HepG2 (cell line): ENCODE data around the gene FUT8. TPM values are rescaled to one million over a fixed set of nuclear protein-coding genes. Genes with fewer than 3 reads are reported as not detected.

ENCODE experiments used
- ARHGAP35 ChIP-seq: sonication (generic); formaldehyde crosslinking; IDR thresholded peaks from 2 replicates; pipeline ENCODE4 v1.9.0; 2022; ENCODE audit warnings: mild to moderate bottlenecking, inconsistent platforms, moderate library complexity, missing genetic modification reagents, borderline replicate concordance
- IKZF4 ChIP-seq: sonication (generic); formaldehyde crosslinking; IDR thresholded peaks from 2 replicates; pipeline ENCODE4 v1.5.1; 2020; ENCODE audit warnings: borderline replicate concordance, mild to moderate bottlenecking, low read depth, missing genetic modification reagents; ENCODE audit errors: not compliant biosample characterization
- NR2F6 ChIP-seq, 2 experiments: IDR thresholded peaks; 2 replicates each; pipeline ENCODE4 v1.6.1; 2016; ENCODE audit warnings: antibody characterized with exemption in 1 of 2, mild to moderate bottlenecking in 1 of 2
- U2AF1 ChIP-seq: fragments of 200-400 bp; formaldehyde crosslinking; optimal IDR thresholded peaks from 2 replicates; pipeline ENCODE3; 2017; ENCODE audit warnings: mild to moderate bottlenecking, low read depth, low read length
- ZFP82 ChIP-seq: sonication (generic); formaldehyde crosslinking; IDR thresholded peaks from 2 replicates; pipeline ENCODE4 v1.5.1; 2020; ENCODE audit warnings: mild to moderate bottlenecking, missing genetic modification reagents, borderline replicate concordance
- ZNF260 ChIP-seq: sonication (generic); formaldehyde crosslinking; IDR thresholded peaks from 2 replicates; pipeline ENCODE4 v1.4.0; 2020; ENCODE audit warnings: missing genetic modification reagents, low read depth, mild to moderate bottlenecking, borderline replicate concordance
- ZNF331 ChIP-seq: sonication (generic); formaldehyde crosslinking; IDR thresholded peaks from 2 replicates; pipeline ENCODE4 v1.4.0; 2020; ENCODE audit warnings: missing genetic modification reagents
- ZNF460 ChIP-seq: sonication (generic); formaldehyde crosslinking; IDR thresholded peaks from 2 replicates; pipeline ENCODE4 v1.5.1; 2020; ENCODE audit warnings: missing genetic modification reagents, mild to moderate bottlenecking, borderline replicate concordance
- ZNF556 ChIP-seq: sonication (generic); formaldehyde crosslinking; IDR thresholded peaks from 2 replicates; pipeline ENCODE4 v1.4.0; 2020; ENCODE audit warnings: mild to moderate bottlenecking, missing genetic modification reagents, borderline replicate concordance
- ZNF660 ChIP-seq: sonication (generic); formaldehyde crosslinking; IDR thresholded peaks from 2 replicates; pipeline ENCODE4 v1.5.1; 2020; ENCODE audit warnings: mild to moderate bottlenecking, low read depth, missing genetic modification reagents, borderline replicate concordance
- ZNF670 ChIP-seq: sonication (generic); formaldehyde crosslinking; IDR thresholded peaks from 2 replicates; pipeline ENCODE4 v1.8.0; 2022; ENCODE audit warnings: mild to moderate bottlenecking, missing genetic modification reagents, borderline replicate concordance
- polyA plus RNA-seq, 8 experiments: library from polyadenylated mRNA; depleted of rRNA in 3 of 8; stranded (reverse) in 7 of 8; unstranded in 1 of 8; fragments of >200 nt; fragmentation: Illumina TruSeq in 4 of 8; extraction: Trizol in 4 of 8; gene quantifications; 2 replicates each; pipeline versions ENCODE4 v1.2.1 to v1.2.3, GENCODE V29; 2011 to 2016; ENCODE audit warnings: low read depth in 4 of 8, missing spikeins in 1 of 8, mixed read lengths in 1 of 8; ENCODE audit not compliant: insufficient read depth in 1 of 8
- total RNA-seq, 5 experiments: library from RNA; depleted of rRNA; stranded (reverse); fragments of >200 nt; fragmentation: Illumina TruSeq; extraction: Trizol; gene quantifications; 2 replicates each; pipeline ENCODE4 v1.2.3, GENCODE V29; 2016; ENCODE audit warnings: low read depth in 1 of 5
- TF ChIP-seq, protein P1 (sequence below): sonication (generic); formaldehyde crosslinking; IDR thresholded peaks from 2 replicates; pipeline ENCODE4 v1.5.1; 2020; ENCODE audit warnings: missing genetic modification reagents, mild to moderate bottlenecking, borderline replicate concordance
- TF ChIP-seq, protein P2 (sequence below): sonication (generic); formaldehyde crosslinking; IDR thresholded peaks from 2 replicates; pipeline ENCODE4 v1.4.0; 2020; ENCODE audit warnings: missing genetic modification reagents
- TF ChIP-seq, protein P3 (sequence below): sonication (generic); formaldehyde crosslinking; IDR thresholded peaks from 2 replicates; pipeline ENCODE4 v1.4.0; 2020; ENCODE audit warnings: mild to moderate bottlenecking, missing genetic modification reagents
- TF ChIP-seq, protein P4 (sequence below): sonication (generic); formaldehyde crosslinking; IDR thresholded peaks from 2 replicates; pipeline ENCODE4 v1.5.0; 2020; ENCODE audit warnings: missing genetic modification reagents, mild to moderate bottlenecking, borderline replicate concordance
- TF ChIP-seq, protein P5 (sequence below): sonication (generic); formaldehyde crosslinking; IDR thresholded peaks from 2 replicates; pipeline ENCODE4 v1.4.0; 2020; ENCODE audit warnings: missing genetic modification reagents

FUT8 gene
- total and polyA plus RNA-seq, 2 of the 13 experiments (the other 11 are each of a cell fraction or from before 2014, with no cell fraction given), result 9.3 to 17.5 TPM

DNA sequence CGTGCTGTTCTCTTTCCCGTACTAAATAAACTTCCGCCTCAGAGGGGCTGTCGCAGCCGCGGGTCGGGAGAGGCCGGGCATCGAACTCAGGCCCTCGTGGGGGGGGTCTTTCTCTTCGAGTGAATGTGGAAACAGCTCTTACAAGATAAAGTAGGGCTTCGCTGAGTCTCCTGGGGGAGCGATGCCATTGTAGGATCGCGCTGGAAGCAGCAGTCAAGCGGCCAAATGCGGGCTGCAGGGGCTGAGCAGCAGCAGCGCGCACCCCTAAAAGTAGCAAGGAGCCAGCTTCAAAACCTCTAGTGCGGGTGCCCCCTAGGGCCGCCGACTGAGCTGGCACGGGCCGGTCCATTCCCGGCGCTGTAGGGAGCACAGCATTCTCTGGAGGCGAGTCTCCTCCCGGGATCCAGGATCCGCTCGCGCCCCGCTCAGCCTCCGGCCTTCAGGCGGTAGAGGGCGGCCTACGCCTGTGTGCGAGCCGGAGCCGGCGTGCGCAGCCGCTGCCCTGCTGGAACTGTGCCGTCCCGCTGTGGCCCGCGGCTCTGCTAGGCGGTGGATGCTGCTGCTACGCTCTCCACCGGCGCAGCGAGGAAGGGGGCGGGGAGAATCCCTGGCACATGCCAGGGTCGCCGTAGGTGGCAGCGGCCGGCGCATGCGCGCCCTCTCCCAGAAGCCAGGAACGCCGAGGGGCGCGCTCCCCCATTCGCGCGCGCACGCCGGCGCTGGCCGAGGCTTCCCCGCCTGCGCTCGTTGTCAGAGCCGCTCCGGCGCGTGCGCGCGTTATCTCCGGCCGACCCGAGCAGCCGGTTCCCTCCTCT lies at the start of gene FUT8 (continued):
- TF ChIP-seq, protein P1, sequence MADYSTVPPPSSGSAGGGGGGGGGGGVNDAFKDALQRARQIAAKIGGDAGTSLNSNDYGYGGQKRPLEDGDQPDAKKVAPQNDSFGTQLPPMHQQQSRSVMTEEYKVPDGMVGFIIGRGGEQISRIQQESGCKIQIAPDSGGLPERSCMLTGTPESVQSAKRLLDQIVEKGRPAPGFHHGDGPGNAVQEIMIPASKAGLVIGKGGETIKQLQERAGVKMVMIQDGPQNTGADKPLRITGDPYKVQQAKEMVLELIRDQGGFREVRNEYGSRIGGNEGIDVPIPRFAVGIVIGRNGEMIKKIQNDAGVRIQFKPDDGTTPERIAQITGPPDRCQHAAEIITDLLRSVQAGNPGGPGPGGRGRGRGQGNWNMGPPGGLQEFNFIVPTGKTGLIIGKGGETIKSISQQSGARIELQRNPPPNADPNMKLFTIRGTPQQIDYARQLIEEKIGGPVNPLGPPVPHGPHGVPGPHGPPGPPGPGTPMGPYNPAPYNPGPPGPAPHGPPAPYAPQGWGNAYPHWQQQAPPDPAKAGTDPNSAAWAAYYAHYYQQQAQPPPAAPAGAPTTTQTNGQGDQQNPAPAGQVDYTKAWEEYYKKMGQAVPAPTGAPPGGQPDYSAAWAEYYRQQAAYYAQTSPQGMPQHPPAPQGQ (CRISPR knock-in tag), result no peak
- TF ChIP-seq, protein P2, sequence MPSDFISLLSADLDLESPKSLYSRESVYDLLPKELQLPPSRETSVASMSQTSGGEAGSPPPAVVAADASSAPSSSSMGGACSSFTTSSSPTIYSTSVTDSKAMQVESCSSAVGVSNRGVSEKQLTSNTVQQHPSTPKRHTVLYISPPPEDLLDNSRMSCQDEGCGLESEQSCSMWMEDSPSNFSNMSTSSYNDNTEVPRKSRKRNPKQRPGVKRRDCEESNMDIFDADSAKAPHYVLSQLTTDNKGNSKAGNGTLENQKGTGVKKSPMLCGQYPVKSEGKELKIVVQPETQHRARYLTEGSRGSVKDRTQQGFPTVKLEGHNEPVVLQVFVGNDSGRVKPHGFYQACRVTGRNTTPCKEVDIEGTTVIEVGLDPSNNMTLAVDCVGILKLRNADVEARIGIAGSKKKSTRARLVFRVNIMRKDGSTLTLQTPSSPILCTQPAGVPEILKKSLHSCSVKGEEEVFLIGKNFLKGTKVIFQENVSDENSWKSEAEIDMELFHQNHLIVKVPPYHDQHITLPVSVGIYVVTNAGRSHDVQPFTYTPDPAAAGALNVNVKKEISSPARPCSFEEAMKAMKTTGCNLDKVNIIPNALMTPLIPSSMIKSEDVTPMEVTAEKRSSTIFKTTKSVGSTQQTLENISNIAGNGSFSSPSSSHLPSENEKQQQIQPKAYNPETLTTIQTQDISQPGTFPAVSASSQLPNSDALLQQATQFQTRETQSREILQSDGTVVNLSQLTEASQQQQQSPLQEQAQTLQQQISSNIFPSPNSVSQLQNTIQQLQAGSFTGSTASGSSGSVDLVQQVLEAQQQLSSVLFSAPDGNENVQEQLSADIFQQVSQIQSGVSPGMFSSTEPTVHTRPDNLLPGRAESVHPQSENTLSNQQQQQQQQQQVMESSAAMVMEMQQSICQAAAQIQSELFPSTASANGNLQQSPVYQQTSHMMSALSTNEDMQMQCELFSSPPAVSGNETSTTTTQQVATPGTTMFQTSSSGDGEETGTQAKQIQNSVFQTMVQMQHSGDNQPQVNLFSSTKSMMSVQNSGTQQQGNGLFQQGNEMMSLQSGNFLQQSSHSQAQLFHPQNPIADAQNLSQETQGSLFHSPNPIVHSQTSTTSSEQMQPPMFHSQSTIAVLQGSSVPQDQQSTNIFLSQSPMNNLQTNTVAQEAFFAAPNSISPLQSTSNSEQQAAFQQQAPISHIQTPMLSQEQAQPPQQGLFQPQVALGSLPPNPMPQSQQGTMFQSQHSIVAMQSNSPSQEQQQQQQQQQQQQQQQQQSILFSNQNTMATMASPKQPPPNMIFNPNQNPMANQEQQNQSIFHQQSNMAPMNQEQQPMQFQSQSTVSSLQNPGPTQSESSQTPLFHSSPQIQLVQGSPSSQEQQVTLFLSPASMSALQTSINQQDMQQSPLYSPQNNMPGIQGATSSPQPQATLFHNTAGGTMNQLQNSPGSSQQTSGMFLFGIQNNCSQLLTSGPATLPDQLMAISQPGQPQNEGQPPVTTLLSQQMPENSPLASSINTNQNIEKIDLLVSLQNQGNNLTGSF (CRISPR knock-in tag), result no peak
- no peak for TF ChIP-seq IKZF4 (CRISPR knock-in tag)
- no peak for TF ChIP-seq ZNF260
- TF ChIP-seq, protein P3, sequence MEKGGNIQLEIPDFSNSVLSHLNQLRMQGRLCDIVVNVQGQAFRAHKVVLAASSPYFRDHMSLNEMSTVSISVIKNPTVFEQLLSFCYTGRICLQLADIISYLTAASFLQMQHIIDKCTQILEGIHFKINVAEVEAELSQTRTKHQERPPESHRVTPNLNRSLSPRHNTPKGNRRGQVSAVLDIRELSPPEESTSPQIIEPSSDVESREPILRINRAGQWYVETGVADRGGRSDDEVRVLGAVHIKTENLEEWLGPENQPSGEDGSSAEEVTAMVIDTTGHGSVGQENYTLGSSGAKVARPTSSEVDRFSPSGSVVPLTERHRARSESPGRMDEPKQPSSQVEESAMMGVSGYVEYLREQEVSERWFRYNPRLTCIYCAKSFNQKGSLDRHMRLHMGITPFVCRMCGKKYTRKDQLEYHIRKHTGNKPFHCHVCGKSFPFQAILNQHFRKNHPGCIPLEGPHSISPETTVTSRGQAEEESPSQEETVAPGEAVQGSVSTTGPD (CRISPR knock-in tag), result no peak
- TF ChIP-seq, protein P4, sequence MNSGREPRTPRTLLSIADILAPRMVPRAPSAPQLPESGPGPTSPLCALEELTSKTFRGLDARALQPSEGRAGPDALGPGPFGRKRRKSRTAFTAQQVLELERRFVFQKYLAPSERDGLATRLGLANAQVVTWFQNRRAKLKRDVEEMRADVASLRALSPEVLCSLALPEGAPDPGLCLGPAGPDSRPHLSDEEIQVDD (CRISPR knock-in tag), result no peak
- peak; percentile 46; the same call in 1 of the 2 replicates for TF ChIP-seq ZNF670
- TF ChIP-seq ZNF660 (CRISPR knock-in tag), result no peak
- TF ChIP-seq U2AF1, result no peak
- TF ChIP-seq ARHGAP35 (CRISPR knock-in tag), result no peak; the same call in none of the 2 replicates
- TF ChIP-seq, protein P5, sequence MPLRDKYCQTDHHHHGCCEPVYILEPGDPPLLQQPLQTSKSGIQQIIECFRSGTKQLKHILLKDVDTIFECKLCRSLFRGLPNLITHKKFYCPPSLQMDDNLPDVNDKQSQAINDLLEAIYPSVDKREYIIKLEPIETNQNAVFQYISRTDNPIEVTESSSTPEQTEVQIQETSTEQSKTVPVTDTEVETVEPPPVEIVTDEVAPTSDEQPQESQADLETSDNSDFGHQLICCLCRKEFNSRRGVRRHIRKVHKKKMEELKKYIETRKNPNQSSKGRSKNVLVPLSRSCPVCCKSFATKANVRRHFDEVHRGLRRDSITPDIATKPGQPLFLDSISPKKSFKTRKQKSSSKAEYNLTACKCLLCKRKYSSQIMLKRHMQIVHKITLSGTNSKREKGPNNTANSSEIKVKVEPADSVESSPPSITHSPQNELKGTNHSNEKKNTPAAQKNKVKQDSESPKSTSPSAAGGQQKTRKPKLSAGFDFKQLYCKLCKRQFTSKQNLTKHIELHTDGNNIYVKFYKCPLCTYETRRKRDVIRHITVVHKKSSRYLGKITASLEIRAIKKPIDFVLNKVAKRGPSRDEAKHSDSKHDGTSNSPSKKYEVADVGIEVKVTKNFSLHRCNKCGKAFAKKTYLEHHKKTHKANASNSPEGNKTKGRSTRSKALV, result no peak
- no peak for TF ChIP-seq ZNF460 (CRISPR knock-in tag)
- TF ChIP-seq ZNF556 (CRISPR knock-in tag), result no peak
- no peak for TF ChIP-seq NR2F6 (IDR thresholded peaks at IDR 0.05)
- peak; percentile 84 for TF ChIP-seq NR2F6 (CRISPR knock-in tag; IDR thresholded peaks at IDR 0.05)
- TF ChIP-seq ZFP82 (CRISPR knock-in tag), result no peak
- TF ChIP-seq ZNF331 (CRISPR knock-in tag), result peak; percentile 58
